GM12892 (cell line): ENCODE results near the gene GAGE12F.
"Not testable (repeated sequence)": the region's sequence is repeated elsewhere in the genome, so short reads cannot be mapped to it uniquely, and the experiment has no call there.

Experiments
- POLR2A ChIP-seq: IDR thresholded peaks from 2 replicates; pipeline ENCODE4 v1.6.1; 2011; ENCODE audit warnings: low read depth, low read length, control low read depth
- POLR2AphosphoS5 ChIP-seq: IDR thresholded peaks from 2 replicates; pipeline ENCODE4 v1.6.1; 2011; ENCODE audit warnings: low read depth, low read length, control low read depth

GRCh38 chrX:49590488-49590887, 29.8 kb downstream of the GAGE12F start:
- not testable (repeated sequence) for TF ChIP-seq POLR2A, POLR2AphosphoS5
